T47D (cell line): ENCODE data around the gene QPRT.
"Not testable (repeated sequence)": the region's sequence is repeated elsewhere in the genome, so short reads cannot be mapped to it uniquely, and the experiment has no call there.

ENCODE experiments used
- DNase-seq, 2 experiments: peaks; one replicate each; pipeline versions ENCODE4 v3.0.0 to v3.0.0-alpha.2; 2011 to 2012; ENCODE audit warnings: low read depth in 1 of 2, low spot score in 1 of 2
- JUND ChIP-seq: IDR thresholded peaks from 2 replicates; pipeline ENCODE4 v1.6.1; 2012; ENCODE audit warnings: low read depth
- in situ Hi-C: cut with HindIII; loops from 2 replicates; pipeline ENCODE4 v1.10.0; 2016; ENCODE audit warnings: low sequenced_read_pairs, low pct_unique_long_range_greater_than_20kb

The QPRT gene

DNA sequence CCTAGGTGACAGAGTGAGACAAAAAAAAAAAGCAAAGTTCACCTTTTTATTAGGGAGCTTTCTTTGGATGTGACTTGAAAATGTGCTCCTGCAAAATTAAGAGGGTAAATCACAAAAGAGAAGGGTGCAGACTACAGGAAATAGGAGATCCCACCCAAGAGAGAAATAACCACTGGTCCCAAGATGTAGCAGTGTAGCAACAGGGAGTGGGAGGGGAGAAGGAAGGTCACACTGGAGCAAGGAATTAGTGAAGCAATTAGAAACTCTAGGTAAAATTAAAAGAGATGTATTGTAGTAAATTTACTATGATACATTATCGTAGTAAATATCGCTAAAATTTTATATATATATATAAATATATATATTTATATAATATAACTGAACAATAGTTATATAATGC is 28.2 kb upstream of the QPRT start:
- DNase-seq, result no peak
- in situ Hi-C loops, result no loop called here

GRCh38 chr16:29651774-29652349 is 27.1 kb upstream of the QPRT start:
- in situ Hi-C loops, result no loop called here
- no peak for DNase-seq

More for the DNA sequence above, 28.2 kb upstream of the QPRT start:
- no peak for TF ChIP-seq JUND

DNA sequence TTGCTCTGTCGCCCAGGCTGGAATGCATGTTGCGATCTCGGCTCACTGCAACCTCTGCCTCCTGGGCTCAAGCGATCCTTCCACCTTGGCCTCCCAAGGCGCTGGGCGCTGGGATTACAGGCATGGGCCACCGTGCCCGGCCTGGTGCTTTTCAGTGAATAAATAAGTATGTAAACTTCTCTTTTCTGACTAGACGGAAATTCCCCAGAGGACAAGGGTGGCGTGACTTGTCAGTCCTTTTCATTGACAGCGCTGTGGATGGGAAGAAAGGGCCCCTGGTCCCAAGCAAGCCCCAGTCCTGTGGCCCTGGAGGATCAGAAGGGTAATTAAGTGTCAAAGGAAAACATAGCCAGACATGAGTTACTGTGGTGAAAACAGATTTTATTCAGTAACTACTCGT is 25.5 kb upstream of the QPRT start:
- no peak for DNase-seq
- in situ Hi-C loops, result no loop called here
- TF ChIP-seq JUND, result no peak

More at GRCh38 chr16:29651774-29652349, 27.1 kb upstream of the QPRT start:
- TF ChIP-seq JUND, result no peak

GRCh38 chr16:29653890-29654289 is 25.1 kb upstream of the QPRT start:
- DNase-seq, in situ Hi-C loops: not testable (repeated sequence)

- no peak for DNase-seq
- in situ Hi-C loops, result no loop called here
- no peak for TF ChIP-seq JUND
Measured at GRCh38 chr16:29656688-29657523, 22.1 kb upstream of the QPRT start.

DNA sequence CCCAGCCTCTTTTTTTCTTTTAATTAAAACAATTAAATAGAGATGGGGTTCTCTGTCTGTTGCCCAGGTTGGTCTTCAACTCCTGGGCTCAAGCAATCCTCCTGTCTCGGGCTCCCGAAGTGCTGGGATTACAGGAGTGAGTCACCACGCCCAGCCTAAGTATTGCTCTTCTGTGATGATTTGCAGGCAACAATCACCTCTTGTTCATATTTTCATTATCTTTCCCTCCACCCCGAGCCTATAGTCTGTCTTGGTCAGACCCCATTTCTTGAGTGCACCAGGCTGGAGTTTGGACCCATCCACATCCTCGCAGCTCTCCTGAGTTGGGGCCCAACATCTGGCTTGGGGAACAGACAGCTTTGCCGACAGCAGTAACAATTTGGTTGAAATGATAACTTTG is 20.3 kb upstream of the QPRT start:
- no peak for DNase-seq
- TF ChIP-seq JUND, result no peak

GRCh38 chr16:29662000-29662728 is 16.8 kb upstream of the QPRT start:
- in situ Hi-C loops, result no loop called here
- DNase-seq, result no peak
- no peak for TF ChIP-seq JUND

More for the DNA sequence above, 20.3 kb upstream of the QPRT start:
- in situ Hi-C loops, result no loop called here

DNA sequence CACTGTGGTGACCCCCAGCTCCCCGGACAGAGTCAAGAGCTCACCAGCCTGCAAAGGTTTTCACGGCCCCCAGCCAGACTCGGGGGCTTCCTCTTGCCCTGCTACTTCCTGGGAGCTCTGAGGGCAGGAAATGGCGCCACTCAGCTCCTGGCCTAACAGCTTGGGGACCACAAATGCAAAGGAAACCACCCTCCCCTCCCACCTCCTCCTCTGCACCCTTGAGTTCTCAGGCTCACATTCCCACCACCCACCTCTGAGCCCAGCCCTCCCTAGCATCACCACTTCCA is 16.3 kb upstream of the QPRT start:
- DNase-seq, result no peak
- no peak for TF ChIP-seq JUND
- in situ Hi-C loops, result no loop called here

- no peak for DNase-seq
Measured at GRCh38 chr16:29663016-29663806, 15.8 kb upstream of the QPRT start, which contains the start of gene SPN. Gene SPN, plus strand, starts transcription at chr16:29663247. Its CDS starts 482 bp downstream, at chr16:29663729.

GRCh38 chr16:29663807-29664090 is 15.2 kb upstream of the QPRT start:
- in situ Hi-C loops, result no loop called here
- DNase-seq, result no peak
- no peak for TF ChIP-seq JUND

More at GRCh38 chr16:29663016-29663806, 15.8 kb upstream of the QPRT start, which contains the start of gene SPN:
- in situ Hi-C loops, result no loop called here
- TF ChIP-seq JUND, result no peak

DNA sequence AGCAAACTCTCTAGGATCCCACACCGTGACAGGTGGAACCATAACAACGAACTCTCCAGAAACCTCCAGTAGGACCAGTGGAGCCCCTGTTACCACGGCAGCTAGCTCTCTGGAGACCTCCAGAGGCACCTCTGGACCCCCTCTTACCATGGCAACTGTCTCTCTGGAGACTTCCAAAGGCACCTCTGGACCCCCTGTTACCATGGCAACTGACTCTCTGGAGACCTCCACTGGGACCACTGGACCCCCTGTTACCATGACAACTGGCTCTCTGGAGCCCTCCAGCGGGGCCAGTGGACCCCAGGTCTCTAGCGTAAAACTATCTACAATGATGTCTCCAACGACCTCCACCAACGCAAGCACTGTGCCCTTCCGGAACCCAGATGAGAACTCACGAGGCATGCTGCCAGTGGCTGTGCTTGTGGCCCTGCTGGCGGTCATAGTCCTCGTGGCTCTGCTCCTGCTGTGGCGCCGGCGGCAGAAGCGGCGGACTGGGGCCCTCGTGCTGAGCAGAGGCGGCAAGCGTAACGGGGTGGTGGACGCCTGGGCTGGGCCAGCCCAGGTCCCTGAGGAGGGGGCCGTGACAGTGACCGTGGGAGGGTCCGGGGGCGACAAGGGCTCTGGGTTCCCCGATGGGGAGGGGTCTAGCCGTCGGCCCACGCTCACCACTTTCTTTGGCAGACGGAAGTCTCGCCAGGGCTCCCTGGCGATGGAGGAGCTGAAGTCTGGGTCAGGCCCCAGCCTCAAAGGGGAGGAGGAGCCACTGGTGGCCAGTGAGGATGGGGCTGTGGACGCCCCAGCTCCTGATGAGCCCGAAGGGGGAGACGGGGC is 14.7 kb upstream of the QPRT start:
- DNase-seq, result no peak
- TF ChIP-seq JUND, result no peak
- in situ Hi-C loops, result no loop called here
